ENCODE results near the gene SORCS2. TPM values are rescaled to one million over a fixed set of nuclear protein-coding genes. Genes with fewer than 3 reads are reported as not detected.

The SORCS2 gene
- total and polyA plus RNA-seq, 2 of the 8 experiments (the other 6 are each of a cell fraction or from before 2014, with no cell fraction given), result 0.36 to 1.8 TPM

GRCh38 chr4:7721984-7722551 lies 529.7 kb downstream of the SORCS2 start:
- Histone ChIP-seq H3K79me2 (ENCODE audit: control insufficient read depth in 1 of 2, insufficient read depth in 2 of 2, low read length in 2 of 2) (no peaks in the 10 kb centered on the region), H3K27me3 (replicated peaks in 1 of 4; ENCODE audit: control insufficient read depth in 3 of 4, extremely low read depth in 1 of 4, insufficient read depth in 3 of 4, low read length in 3 of 4) (peaks cover 0 to 4% (median 2%) of the 10 kb centered on the region in 4 experiments; a peak in 3 of 7 replicates), H3K4me2 (ENCODE audit: insufficient read depth in 1 of 2, low read depth in 2 of 2, low read length in 2 of 2) (no peak overlapping the region), H2AK5ac (ENCODE audit: low read depth, low read length) (no peak overlapping the region), H3K9me3 (ENCODE audit: insufficient read depth in 2 of 2, low read depth in 1 of 2, low read length in 1 of 2) (no peaks in the 10 kb centered on the region), H2BK120ac (replicated peaks; ENCODE audit: low read depth, low read length) (no peak overlapping the region), H4K20me1 (replicated peaks in 1 of 2; ENCODE audit: control insufficient read depth in 1 of 2, insufficient read depth in 2 of 2, low read length in 2 of 2) (peaks cover 0 to 8% of the 10 kb centered on the region in 2 experiments), H3K4ac (replicated peaks; ENCODE audit: insufficient read length, low read depth, low read length) (no peak overlapping the region), H3K14ac (ENCODE audit: insufficient read length) (no peak overlapping the region), H2AFZ (ENCODE audit: low read length) (no peak overlapping the region), H2BK20ac (ENCODE audit: low read length) (no peak overlapping the region), H3K4me1 (replicated peaks in 1 of 4; ENCODE audit: control insufficient read depth in 3 of 4, insufficient read depth in 4 of 4, low read length in 3 of 4) (peaks cover 0 to 2% (median 0%) of the 10 kb centered on the region in 4 experiments; a peak in 2 of 7 replicates), H3K27ac (ENCODE audit: low read depth, low read length) (no peak overlapping the region), H2BK15ac (ENCODE audit: low read length) (no peak overlapping the region), H2BK12ac (ENCODE audit: low read depth, low read length) (no peak overlapping the region), H3K23me2 (ENCODE audit: low read depth, low read length) (peaks cover 13% of the 10 kb centered on the region), H2BK5ac (ENCODE audit: low read depth, low read length) (no peak overlapping the region), H4K91ac (replicated peaks; ENCODE audit: insufficient read length, low read length) (no peak overlapping the region), H4K8ac (ENCODE audit: extremely low read depth, insufficient read depth, low read length) (no peak overlapping the region), H3K56ac (replicated peaks; ENCODE audit: insufficient read length, low read depth, low read length) (no peak overlapping the region), H4K5ac (ENCODE audit: insufficient read length, low read depth, low read length) (no peak overlapping the region), H3K4me3 (ENCODE audit: extremely low read depth in 1 of 4, insufficient read depth in 2 of 4, low read depth in 3 of 4, low read length in 4 of 4) (no peak overlapping the region), H3K36me3 (ENCODE audit: control insufficient read depth in 2 of 4, insufficient read depth in 4 of 4, low read length in 3 of 4) (no peaks in the 10 kb centered on the region), H3K18ac (ENCODE audit: extremely low read depth, low read length) (no peak overlapping the region), H3K9ac (replicated peaks in 1 of 4; ENCODE audit: extremely low read depth in 1 of 4, low read depth in 3 of 4, low read length in 3 of 4) (no peak overlapping the region), H3K79me1 (ENCODE audit: low read depth, low read length) (no peaks in the 10 kb centered on the region), H3K23ac (ENCODE audit: insufficient read length) (no peak overlapping the region)
- DNase-seq (ENCODE audit: low read depth in 1 of 2, low spot score in 2 of 2) (no peak), FAIRE-seq (no peak)
- TF ChIP-seq CTCF (IDR thresholded peaks at IDR 0.05; ENCODE audit: control extremely low read depth in 1 of 3, insufficient read depth in 1 of 3, low read depth in 1 of 3, low read length in 3 of 3), result peak in 2 of 3 experiments; percentile 14 to 31; a peak in 2 of 4 replicates
- peak in 1 of 2 experiments; percentile 30; a peak in 1 of 4 replicates for TF ChIP-seq RAD21 (IDR thresholded peaks at IDR 0.05 in 1 of 2, conservative IDR thresholded peaks at IDR 0.05 in 1 of 2; ENCODE audit: low read depth in 2 of 2, low read length in 2 of 2)
- TF ChIP-seq BRCA1 (IDR thresholded peaks at IDR 0.05; ENCODE audit: low read depth, low read length), result no peak
- peak; percentile 56; the same call in 1 of the 2 replicates for TF ChIP-seq KDM1A (IDR thresholded peaks at IDR 0.05; ENCODE audit: borderline replicate concordance, low read length)
- ChIA-PET CTCF (ENCODE audit: partially characterized antibody) (interaction anchor here (0.9 to 1.8 kb wide), 5 partner anchors 10 to 266 kb away, joined by 3 to 7 read pairs (median 6); no protein-coding TSS in a partner anchor), POLR2A (ENCODE audit: partially characterized antibody) (interaction anchor here (0.8 kb wide), 1 partner anchor 10 kb away, joined by 3 read pairs; no protein-coding TSS in a partner anchor)
- WGBS, 2 experiments (ENCODE audit: extremely low coverage in 1 of 2, insufficient coverage in 1 of 2, insufficient read length in 1 of 2, insufficient replicate concordance in 2 of 2, low coverage in 1 of 2, low lambda C conversion rate in 2 of 2, missing lambda C conversion rate in 1 of 2), result 77% methylated on average over 13 of the region's 13 CpGs; no CpG with 5 or more reads in 1 of the 2 experiments
